Measurements from ENCODE around the gene TAS2R43.

DNA sequence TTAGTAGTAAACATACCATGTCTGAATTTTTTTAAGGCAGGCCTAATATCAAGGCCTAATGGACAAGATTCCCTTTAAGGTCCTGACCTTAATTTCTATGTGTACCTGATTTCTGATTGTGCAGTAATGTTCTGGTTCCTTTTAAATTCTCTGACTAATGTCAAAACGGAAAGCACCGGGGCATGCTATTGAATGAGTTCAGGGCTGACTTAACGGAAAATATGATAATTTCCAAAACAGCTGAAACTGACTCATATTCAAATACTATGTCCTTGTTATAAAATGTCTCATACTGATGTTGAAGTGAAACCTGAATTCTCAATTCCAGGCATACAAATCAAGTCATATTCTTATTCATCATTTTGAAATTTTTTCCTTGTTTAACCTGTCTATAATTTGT lies 6.7 kb downstream of the TAS2R43 start:
- TF ChIP-seq, protein P1, sequence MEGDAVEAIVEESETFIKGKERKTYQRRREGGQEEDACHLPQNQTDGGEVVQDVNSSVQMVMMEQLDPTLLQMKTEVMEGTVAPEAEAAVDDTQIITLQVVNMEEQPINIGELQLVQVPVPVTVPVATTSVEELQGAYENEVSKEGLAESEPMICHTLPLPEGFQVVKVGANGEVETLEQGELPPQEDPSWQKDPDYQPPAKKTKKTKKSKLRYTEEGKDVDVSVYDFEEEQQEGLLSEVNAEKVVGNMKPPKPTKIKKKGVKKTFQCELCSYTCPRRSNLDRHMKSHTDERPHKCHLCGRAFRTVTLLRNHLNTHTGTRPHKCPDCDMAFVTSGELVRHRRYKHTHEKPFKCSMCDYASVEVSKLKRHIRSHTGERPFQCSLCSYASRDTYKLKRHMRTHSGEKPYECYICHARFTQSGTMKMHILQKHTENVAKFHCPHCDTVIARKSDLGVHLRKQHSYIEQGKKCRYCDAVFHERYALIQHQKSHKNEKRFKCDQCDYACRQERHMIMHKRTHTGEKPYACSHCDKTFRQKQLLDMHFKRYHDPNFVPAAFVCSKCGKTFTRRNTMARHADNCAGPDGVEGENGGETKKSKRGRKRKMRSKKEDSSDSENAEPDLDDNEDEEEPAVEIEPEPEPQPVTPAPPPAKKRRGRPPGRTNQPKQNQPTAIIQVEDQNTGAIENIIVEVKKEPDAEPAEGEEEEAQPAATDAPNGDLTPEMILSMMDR (conservative IDR thresholded peaks at IDR 0.05 in 1 of 2, IDR thresholded peaks at IDR 0.05 in 1 of 2; ENCODE audit: extremely low read depth in 1 of 2, insufficient read depth in 1 of 2, low read depth in 1 of 2, low read length in 2 of 2), result no peak
- no peak for TF ChIP-seq EZH2 (IDR thresholded peaks at IDR 0.05; ENCODE audit: borderline replicate concordance, low read length)
